Testis (tissue), 3 donors: ENCODE results near the gene SPESP1. TPM values are rescaled to one million over a fixed set of nuclear protein-coding genes. Genes with fewer than 3 reads are reported as not detected.

ENCODE experiments used
- DNase-seq: peaks from one replicate; pipeline ENCODE4 v3.0.0-alpha.2; 2019
- H3K27ac ChIP-seq, 2 donors: fragments of 200-600 bp; sonication (generic); one replicate each; pipeline ENCODE4 v1.5.1; 2019
- H3K27me3 ChIP-seq: fragments of 200-600 bp; sonication (generic); one replicate; pipeline ENCODE4 v1.5.1; 2019
- H3K36me3 ChIP-seq: fragments of 200-600 bp; sonication (generic); one replicate; pipeline ENCODE4 v1.5.1; 2017; ENCODE audit warnings: low read depth; ENCODE audit errors: missing control alignments
- H3K4me1 ChIP-seq: fragments of 200-600 bp; sonication (generic); one replicate; pipeline ENCODE4 v1.5.1; 2019
- H3K4me3 ChIP-seq, 2 donors: fragments of 200-600 bp; sonication (generic); one replicate each; pipeline ENCODE4 v1.5.1; 2017 to 2019
- H3K9me3 ChIP-seq: fragments of 200-600 bp; sonication (generic); one replicate; pipeline ENCODE4 v1.5.1; 2017
- CTCF ChIP-seq, 3 experiments: fragments of 450-650 bp in 2 of 3; fragments of 200-600 bp in 1 of 3; sonication (generic) in 1 of 3; IDR thresholded peaks; one replicate each; pipeline ENCODE4 v1.5.1; 2016 to 2019; ENCODE audit warnings: antibody characterized with exemption in 3 of 3, mild to moderate bottlenecking in 2 of 3, moderate library complexity in 1 of 3
- POLR2A ChIP-seq: fragments of 450-650 bp; IDR thresholded peaks from one replicate; pipeline ENCODE4 v1.6.1; 2017; ENCODE audit warnings: antibody characterized with exemption, mild to moderate bottlenecking, moderate library complexity
- WGBS, 2 donors: methylation state at CpG; one replicate each; pipeline ENCODE4 v1.1.5; 2018; 5-methylcytosine and 5-hydroxymethylcytosine counted together
- intact Hi-C: fragments of 100-400 bp; cut with DNase I; formaldehyde crosslinking; loops from one replicate; pipeline ENCODE4 v1.15.1; 2023; ENCODE audit warnings: low total_unique reads
- polyA plus RNA-seq: library from polyadenylated mRNA; stranded (reverse); fragments of 350-450 nt; fragmentation: Illumina TruSeq; extraction: RNeasy Lipid Tissue Mini Kit (QIAGEN cat#74804); gene quantifications from one replicate; pipeline ENCODE4 v1.2.3, GENCODE V29; 2014; ENCODE audit warnings: low read depth, low replicate concordance; ENCODE audit not compliant: insufficient read depth
- total RNA-seq, 2 donors: library from RNA; depleted of rRNA; stranded (reverse); fragments of >200 nt; gene quantifications; one replicate each; pipeline ENCODE4 v1.2.3, GENCODE V29; 2016

Gene SPESP1
- total and polyA plus RNA-seq, 3 donors from 2014 or later: 50.4 to 67.6 (median 67.1) TPM

- intact Hi-C loops: no loop called here
- Histone ChIP-seq H3K4me3 (no peak overlapping the region), H3K4me1 (no peaks in the 10 kb centered on the region), H3K9me3 (no peaks in the 10 kb centered on the region), H3K27ac (no peak overlapping the region), H3K36me3 (no peaks in the 10 kb centered on the region), H3K27me3 (no peaks in the 10 kb centered on the region)
- TF ChIP-seq CTCF (IDR thresholded peaks at IDR 0.05) (peak; percentile 27 to 57 (median 57)), POLR2A (no peak)
- WGBS, 2 donors: 20 to 26% methylated on average over 8 of the region's 8 CpGs
- peak; percentile 87 for DNase-seq
Measured at GRCh38 chr15:68924866-68925560, 5.3 kb upstream of the SPESP1 start.

- DNase-seq: no peak
- Histone ChIP-seq H3K27me3 (no peaks in the 10 kb centered on the region), H3K4me1 (no peaks in the 10 kb centered on the region), H3K9me3 (no peaks in the 10 kb centered on the region), H3K36me3 (no peaks in the 10 kb centered on the region), H3K4me3 (no peak overlapping the region), H3K27ac (no peak overlapping the region)
- WGBS, 2 donors: 91 to 93% methylated on average over 6 of the region's 6 CpGs
- TF ChIP-seq CTCF (IDR thresholded peaks at IDR 0.05): no peak
- TF ChIP-seq POLR2A: no peak
- intact Hi-C loops: no loop called here
Measured at GRCh38 chr15:68933001-68933400, 2.7 kb downstream of the SPESP1 start.

GRCh38 chr15:68934341-68934740 is 4.0 kb downstream of the SPESP1 start:
- no peaks in the 10 kb centered on the region for H3K27me3 ChIP-seq
- no peak overlapping the region for H3K27ac ChIP-seq
- H3K36me3 ChIP-seq: no peaks in the 10 kb centered on the region
- intact Hi-C loops: no loop called here
- TF ChIP-seq CTCF (IDR thresholded peaks at IDR 0.05) (no peak), POLR2A (no peak)
- no peak overlapping the region for H3K4me3 ChIP-seq
- no peak for DNase-seq
- no peaks in the 10 kb centered on the region for H3K9me3 ChIP-seq
- H3K4me1 ChIP-seq: no peaks in the 10 kb centered on the region

- Histone ChIP-seq H3K27me3 (no peaks in the 10 kb centered on the region), H3K9me3 (no peaks in the 10 kb centered on the region), H3K4me1 (no peaks in the 10 kb centered on the region), H3K36me3 (no peaks in the 10 kb centered on the region), H3K4me3 (no peak overlapping the region), H3K27ac (no peak overlapping the region)
- no peak for DNase-seq
- 91% methylated on average over 2 of the region's 2 CpGs for WGBS, 2 donors
- intact Hi-C loops: no loop called here
- TF ChIP-seq CTCF (IDR thresholded peaks at IDR 0.05) (no peak), POLR2A (no peak)
Measured at GRCh38 chr15:68935400-68935937, 5.1 kb downstream of the SPESP1 start.

- no peak for DNase-seq
- Histone ChIP-seq H3K27me3 (peaks cover 2% of the 10 kb centered on the region), H3K4me3 (no peak overlapping the region), H3K36me3 (no peaks in the 10 kb centered on the region), H3K27ac (no peak overlapping the region), H3K4me1 (no peaks in the 10 kb centered on the region), H3K9me3 (no peaks in the 10 kb centered on the region)
- TF ChIP-seq POLR2A (no peak), CTCF (IDR thresholded peaks at IDR 0.05) (no peak)
- intact Hi-C loops: no loop called here
- WGBS, 2 donors: 53 to 68% methylated on average over 1 of the region's 1 CpG
Measured at GRCh38 chr15:68939501-68939900, 9.2 kb downstream of the SPESP1 start.
